Duodenal mucosa (tissue), 2 donors: ENCODE measurements around the gene GON4L.
"Not testable (repeated sequence)": the region's sequence is repeated elsewhere in the genome, so short reads cannot be mapped to it uniquely, and the experiment has no call there.

Experiments used
- H3K27ac ChIP-seq: one replicate; pipeline ENCODE4 v1.7.0; 2013; ENCODE audit warnings: low read depth, low read length
- H3K27me3 ChIP-seq, 2 donors: one replicate each; pipeline ENCODE4 v1.7.0; 2013; ENCODE audit warnings: low read length in 2 of 2, control low read depth in 1 of 2; ENCODE audit not compliant: insufficient read depth in 2 of 2, control insufficient read depth in 1 of 2
- H3K36me3 ChIP-seq, 2 donors: one replicate each; pipeline ENCODE4 v1.7.0; 2013; ENCODE audit warnings: low read length in 2 of 2, control low read depth in 1 of 2; ENCODE audit not compliant: insufficient read depth in 2 of 2, control insufficient read depth in 1 of 2
- H3K4me1 ChIP-seq, 2 donors: one replicate each; pipeline ENCODE4 v1.7.0; 2013; ENCODE audit warnings: low read length in 2 of 2, control low read depth in 1 of 2; ENCODE audit not compliant: insufficient read depth in 2 of 2, control insufficient read depth in 1 of 2
- H3K4me3 ChIP-seq, 2 donors: one replicate each; pipeline ENCODE4 v1.7.0; 2013; ENCODE audit warnings: low read length in 2 of 2, low read depth in 1 of 2
- H3K9ac ChIP-seq, 2 donors: one replicate each; pipeline ENCODE4 v1.7.0; 2013; ENCODE audit warnings: low read length in 2 of 2, low read depth in 1 of 2
- H3K9me3 ChIP-seq, 2 donors: one replicate each; pipeline ENCODE4 v1.7.0; 2013; ENCODE audit warnings: low read length in 2 of 2, control low read depth in 1 of 2; ENCODE audit not compliant: control insufficient read depth in 1 of 2

GON4L gene

GRCh38 chr1:155704414-155704813 lies 152.6 kb downstream of the GON4L start:
- not testable (repeated sequence) for H3K27me3 ChIP-seq, H3K9ac ChIP-seq, H3K4me1 ChIP-seq, H3K9me3 ChIP-seq, H3K27ac ChIP-seq, H3K4me3 ChIP-seq, H3K36me3 ChIP-seq

GRCh38 chr1:155703216-155703615 lies 153.8 kb downstream of the GON4L start:
- H3K4me1 ChIP-seq, result peaks cover 0 to 5% of the 10 kb centered on the region in 2 donors
- no peaks in the 10 kb centered on the region for H3K9me3 ChIP-seq
- no peak overlapping the region for H3K9ac ChIP-seq
- no peaks in the 10 kb centered on the region for H3K36me3 ChIP-seq
- H3K4me3 ChIP-seq, result no peak overlapping the region
- H3K27ac ChIP-seq, result no peak overlapping the region
- no peaks in the 10 kb centered on the region for H3K27me3 ChIP-seq

- H3K36me3 ChIP-seq, H3K27me3 ChIP-seq, H3K4me1 ChIP-seq, H3K9ac ChIP-seq, H3K4me3 ChIP-seq, H3K9me3 ChIP-seq, H3K27ac ChIP-seq: not testable (repeated sequence)
Observed at GRCh38 chr1:155701675-155702074, 155.3 kb downstream of the GON4L start.
